HEK293 (cell line): ENCODE measurements around the gene TIGAR.

Source experiments
- EGR2 ChIP-seq: fragments of 450-650 bp; formaldehyde crosslinking; IDR thresholded peaks from 2 replicates; pipeline ENCODE4 v1.5.1; 2016; ENCODE audit warnings: low read depth, missing biosample characterization, missing genetic modification characterization
- GLI4 ChIP-seq: fragments of 450-650 bp; formaldehyde crosslinking; IDR thresholded peaks from 2 replicates; pipeline ENCODE4 v1.5.1; 2016; ENCODE audit warnings: missing biosample characterization, missing genetic modification characterization
- HOXD13 ChIP-seq: sonication (generic); formaldehyde crosslinking; IDR thresholded peaks from 2 replicates; pipeline ENCODE4 v1.8.0; 2022; ENCODE audit warnings: missing genetic modification reagents, borderline replicate concordance
- MYNN ChIP-seq: fragments of 450-650 bp; formaldehyde crosslinking; IDR thresholded peaks from 2 replicates; pipeline ENCODE4 v1.5.1; 2016; ENCODE audit warnings: missing biosample characterization, missing genetic modification characterization, borderline replicate concordance
- OVOL3 ChIP-seq: fragments of 450-650 bp; formaldehyde crosslinking; IDR thresholded peaks from 2 replicates; pipeline ENCODE4 v1.5.1; 2016; ENCODE audit warnings: missing biosample characterization, missing genetic modification characterization
- SP7 ChIP-seq: fragments of 450-650 bp; formaldehyde crosslinking; IDR thresholded peaks from 2 replicates; pipeline ENCODE4 v1.5.1; 2016; ENCODE audit warnings: missing biosample characterization, missing genetic modification characterization
- TRIM28 ChIP-seq: IDR thresholded peaks from 2 replicates; pipeline ENCODE4 v1.6.1; 2011; ENCODE audit warnings: low read length, control low read depth, borderline replicate concordance
- ZBTB8A ChIP-seq: fragments of 450-650 bp; formaldehyde crosslinking; IDR thresholded peaks from 2 replicates; pipeline ENCODE4 v1.5.1; 2016; ENCODE audit warnings: missing biosample characterization, missing genetic modification characterization
- ZFP3 ChIP-seq: fragments of 450-650 bp; formaldehyde crosslinking; IDR thresholded peaks from 2 replicates; pipeline ENCODE4 v1.5.1; 2016; ENCODE audit warnings: low read depth, missing biosample characterization, missing genetic modification characterization
- ZNF138 ChIP-seq: fragments of 450-650 bp; formaldehyde crosslinking; IDR thresholded peaks from 2 replicates; pipeline ENCODE4 v1.5.1; 2016; ENCODE audit warnings: missing biosample characterization, missing genetic modification characterization, borderline replicate concordance
- ZNF2 ChIP-seq: fragments of 450-650 bp; formaldehyde crosslinking; IDR thresholded peaks from 2 replicates; pipeline ENCODE4 v1.5.1; 2016; ENCODE audit warnings: missing biosample characterization, missing genetic modification characterization
- ZNF202 ChIP-seq: fragments of 450-650 bp; formaldehyde crosslinking; IDR thresholded peaks from 2 replicates; pipeline ENCODE4 v1.5.1; 2016; ENCODE audit warnings: missing biosample characterization, missing genetic modification characterization, borderline replicate concordance
- ZNF211 ChIP-seq: fragments of 450-650 bp; formaldehyde crosslinking; IDR thresholded peaks from 2 replicates; pipeline ENCODE4 v1.5.1; 2016; ENCODE audit warnings: low read depth, missing biosample characterization, missing genetic modification characterization
- ZNF23 ChIP-seq: fragments of 450-650 bp; formaldehyde crosslinking; IDR thresholded peaks from 2 replicates; pipeline ENCODE4 v1.5.1; 2016; ENCODE audit warnings: missing biosample characterization, missing genetic modification characterization, borderline replicate concordance
- ZNF24 ChIP-seq: fragments of 450-650 bp; formaldehyde crosslinking; IDR thresholded peaks from 2 replicates; pipeline ENCODE4 v1.5.1; 2016; ENCODE audit warnings: missing biosample characterization, missing genetic modification characterization
- ZNF48 ChIP-seq: fragments of 450-650 bp; formaldehyde crosslinking; IDR thresholded peaks from 2 replicates; pipeline ENCODE4 v1.5.1; 2016; ENCODE audit warnings: missing biosample characterization, missing genetic modification characterization
- ZNF558 ChIP-seq: fragments of 450-650 bp; formaldehyde crosslinking; IDR thresholded peaks from 2 replicates; pipeline ENCODE4 v1.5.1; 2016; ENCODE audit warnings: missing biosample characterization, missing genetic modification characterization
- ZNF654 ChIP-seq: fragments of 450-650 bp; formaldehyde crosslinking; IDR thresholded peaks from 2 replicates; pipeline ENCODE4 v1.5.1; 2016; ENCODE audit warnings: low read depth, missing biosample characterization, missing genetic modification characterization
- ZNF660 ChIP-seq: fragments of 450-650 bp; IDR thresholded peaks from 2 replicates; pipeline ENCODE4 v1.5.1; 2018; ENCODE audit warnings: missing biosample characterization, mild to moderate bottlenecking, missing genetic modification characterization
- ZNF76 ChIP-seq: fragments of 450-650 bp; formaldehyde crosslinking; IDR thresholded peaks from 2 replicates; pipeline ENCODE4; 2016; ENCODE audit warnings: low read depth, missing biosample characterization, missing genetic modification characterization, borderline replicate concordance
- ZNF768 ChIP-seq: fragments of 450-650 bp; formaldehyde crosslinking; IDR thresholded peaks from 2 replicates; pipeline ENCODE4 v1.5.1; 2018; ENCODE audit warnings: missing biosample characterization, mild to moderate bottlenecking, missing genetic modification characterization
- ZNF791 ChIP-seq: fragments of 450-650 bp; formaldehyde crosslinking; IDR thresholded peaks from 2 replicates; pipeline ENCODE4 v1.5.1; 2016; ENCODE audit warnings: missing biosample characterization, missing genetic modification characterization
- TF ChIP-seq, protein P1 (sequence below): fragments of 450-650 bp; formaldehyde crosslinking; IDR thresholded peaks from 2 replicates; pipeline ENCODE4 v1.5.1; 2016; ENCODE audit warnings: missing biosample characterization, missing genetic modification characterization, low read depth
- TF ChIP-seq, protein P2 (sequence below): fragments of 450-650 bp; formaldehyde crosslinking; IDR thresholded peaks from 2 replicates; pipeline ENCODE4 v1.5.1; 2016; ENCODE audit warnings: missing biosample characterization, missing genetic modification characterization
- TF ChIP-seq, protein P3 (sequence below): fragments of 450-650 bp; formaldehyde crosslinking; IDR thresholded peaks from 2 replicates; pipeline ENCODE4 v1.5.1; 2016; ENCODE audit warnings: missing biosample characterization, missing genetic modification characterization
- TF ChIP-seq, protein P4 (sequence below): fragments of 450-650 bp; formaldehyde crosslinking; IDR thresholded peaks from 2 replicates; pipeline ENCODE4 v1.5.1; 2016; ENCODE audit warnings: missing biosample characterization, missing genetic modification characterization
- TF ChIP-seq, protein P5 (sequence below): fragments of 450-650 bp; formaldehyde crosslinking; IDR thresholded peaks from 2 replicates; pipeline ENCODE4 v1.5.0; 2017; ENCODE audit warnings: missing biosample characterization, missing genetic modification characterization, borderline replicate concordance
- TF ChIP-seq, protein P6 (sequence below): fragments of 450-650 bp; formaldehyde crosslinking; IDR thresholded peaks from 2 replicates; pipeline ENCODE4 v1.5.1; 2016; ENCODE audit warnings: missing biosample characterization, missing genetic modification characterization

Gene TIGAR

DNA sequence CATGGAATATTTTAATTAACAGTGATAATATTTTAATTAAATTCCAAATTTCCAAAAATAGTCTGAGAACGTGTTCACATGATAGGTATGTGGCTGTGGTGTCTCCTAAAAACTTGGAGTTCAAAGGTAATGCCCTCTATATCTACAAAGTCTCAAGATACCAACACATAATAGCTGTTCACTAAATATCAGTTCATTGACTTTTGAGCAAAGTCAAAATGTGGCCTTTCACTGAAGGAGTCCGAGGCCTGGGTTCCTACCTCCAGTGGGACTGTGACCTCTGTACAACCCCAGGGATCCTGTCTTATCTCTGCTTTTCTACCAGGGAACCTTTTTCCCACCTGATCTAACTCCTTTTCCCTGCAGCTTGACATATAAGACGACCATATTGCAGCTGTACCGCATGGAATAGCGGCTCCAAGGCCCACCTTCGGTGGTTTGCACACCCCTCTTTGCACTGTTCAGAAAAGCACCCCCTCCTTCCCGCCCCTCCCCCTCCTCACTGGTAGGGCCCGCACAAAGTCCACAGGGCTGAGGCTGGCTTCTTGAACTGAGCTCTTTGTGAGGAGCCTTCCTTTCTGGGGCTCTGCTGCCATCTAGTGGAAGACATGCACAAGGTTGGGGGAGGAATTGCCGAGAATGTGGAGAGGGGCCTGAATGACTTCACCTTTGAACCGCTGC, 44.3 kb upstream of the TIGAR start (continued):
- TF ChIP-seq ZNF202 (tag by site-specific recombination) (no peak), ZNF24 (tag by site-specific recombination) (peak; percentile 88), ZNF76 (tag by site-specific recombination) (0 out of 2 replicates have a peak, but pooled peaks have one; percentile 31), MYNN (tag by site-specific recombination) (no peak), ZFP3 (no peak), GLI4 (no peak), ZBTB8A (peak; percentile 65), ZNF211 (tag by site-specific recombination) (no peak), ZNF558 (peak; percentile 45; the same call in 1 of the 2 replicates), EGR2 (tag by site-specific recombination) (0 out of 2 replicates have a peak, but pooled peaks have one; percentile 14), ZNF791 (tag by site-specific recombination) (no peak), ZNF23 (tag by site-specific recombination) (no peak), ZNF48 (tag by site-specific recombination) (no peak), ZNF654 (tag by site-specific recombination) (peak; percentile 98), TRIM28 (no peak), ZNF2 (0 out of 2 replicates have a peak, but pooled peaks have one; percentile 54), ZNF768 (tag by site-specific recombination) (no peak), SP7 (tag by site-specific recombination) (peak; percentile 79), ZNF660 (tag by site-specific recombination) (peak; percentile 96), ZNF138 (tag by site-specific recombination) (no peak), OVOL3 (tag by site-specific recombination) (no peak), HOXD13 (no peak)
- TF ChIP-seq, protein P1, sequence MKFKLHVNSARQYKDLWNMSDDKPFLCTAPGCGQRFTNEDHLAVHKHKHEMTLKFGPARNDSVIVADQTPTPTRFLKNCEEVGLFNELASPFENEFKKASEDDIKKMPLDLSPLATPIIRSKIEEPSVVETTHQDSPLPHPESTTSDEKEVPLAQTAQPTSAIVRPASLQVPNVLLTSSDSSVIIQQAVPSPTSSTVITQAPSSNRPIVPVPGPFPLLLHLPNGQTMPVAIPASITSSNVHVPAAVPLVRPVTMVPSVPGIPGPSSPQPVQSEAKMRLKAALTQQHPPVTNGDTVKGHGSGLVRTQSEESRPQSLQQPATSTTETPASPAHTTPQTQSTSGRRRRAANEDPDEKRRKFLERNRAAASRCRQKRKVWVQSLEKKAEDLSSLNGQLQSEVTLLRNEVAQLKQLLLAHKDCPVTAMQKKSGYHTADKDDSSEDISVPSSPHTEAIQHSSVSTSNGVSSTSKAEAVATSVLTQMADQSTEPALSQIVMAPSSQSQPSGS: peak; percentile 75; the same call in 1 of the 2 replicates
- TF ChIP-seq, protein P2, sequence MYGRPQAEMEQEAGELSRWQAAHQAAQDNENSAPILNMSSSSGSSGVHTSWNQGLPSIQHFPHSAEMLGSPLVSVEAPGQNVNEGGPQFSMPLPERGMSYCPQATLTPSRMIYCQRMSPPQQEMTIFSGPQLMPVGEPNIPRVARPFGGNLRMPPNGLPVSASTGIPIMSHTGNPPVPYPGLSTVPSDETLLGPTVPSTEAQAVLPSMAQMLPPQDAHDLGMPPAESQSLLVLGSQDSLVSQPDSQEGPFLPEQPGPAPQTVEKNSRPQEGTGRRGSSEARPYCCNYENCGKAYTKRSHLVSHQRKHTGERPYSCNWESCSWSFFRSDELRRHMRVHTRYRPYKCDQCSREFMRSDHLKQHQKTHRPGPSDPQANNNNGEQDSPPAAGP (tag by site-specific recombination): peak; percentile 76
- TF ChIP-seq, protein P3, sequence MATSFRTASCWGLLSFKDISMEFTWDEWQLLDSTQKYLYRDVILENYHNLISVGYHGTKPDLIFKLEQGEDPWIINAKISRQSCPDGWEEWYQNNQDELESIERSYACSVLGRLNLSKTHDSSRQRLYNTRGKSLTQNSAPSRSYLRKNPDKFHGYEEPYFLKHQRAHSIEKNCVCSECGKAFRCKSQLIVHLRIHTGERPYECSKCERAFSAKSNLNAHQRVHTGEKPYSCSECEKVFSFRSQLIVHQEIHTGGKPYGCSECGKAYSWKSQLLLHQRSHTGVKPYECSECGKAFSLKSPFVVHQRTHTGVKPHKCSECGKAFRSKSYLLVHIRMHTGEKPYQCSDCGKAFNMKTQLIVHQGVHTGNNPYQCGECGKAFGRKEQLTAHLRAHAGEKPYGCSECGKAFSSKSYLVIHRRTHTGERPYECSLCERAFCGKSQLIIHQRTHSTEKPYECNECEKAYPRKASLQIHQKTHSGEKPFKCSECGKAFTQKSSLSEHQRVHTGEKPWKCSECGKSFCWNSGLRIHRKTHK (tag by site-specific recombination): no peak
- TF ChIP-seq, protein P4, sequence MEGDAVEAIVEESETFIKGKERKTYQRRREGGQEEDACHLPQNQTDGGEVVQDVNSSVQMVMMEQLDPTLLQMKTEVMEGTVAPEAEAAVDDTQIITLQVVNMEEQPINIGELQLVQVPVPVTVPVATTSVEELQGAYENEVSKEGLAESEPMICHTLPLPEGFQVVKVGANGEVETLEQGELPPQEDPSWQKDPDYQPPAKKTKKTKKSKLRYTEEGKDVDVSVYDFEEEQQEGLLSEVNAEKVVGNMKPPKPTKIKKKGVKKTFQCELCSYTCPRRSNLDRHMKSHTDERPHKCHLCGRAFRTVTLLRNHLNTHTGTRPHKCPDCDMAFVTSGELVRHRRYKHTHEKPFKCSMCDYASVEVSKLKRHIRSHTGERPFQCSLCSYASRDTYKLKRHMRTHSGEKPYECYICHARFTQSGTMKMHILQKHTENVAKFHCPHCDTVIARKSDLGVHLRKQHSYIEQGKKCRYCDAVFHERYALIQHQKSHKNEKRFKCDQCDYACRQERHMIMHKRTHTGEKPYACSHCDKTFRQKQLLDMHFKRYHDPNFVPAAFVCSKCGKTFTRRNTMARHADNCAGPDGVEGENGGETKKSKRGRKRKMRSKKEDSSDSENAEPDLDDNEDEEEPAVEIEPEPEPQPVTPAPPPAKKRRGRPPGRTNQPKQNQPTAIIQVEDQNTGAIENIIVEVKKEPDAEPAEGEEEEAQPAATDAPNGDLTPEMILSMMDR (tag by site-specific recombination): peak; percentile 87
- TF ChIP-seq, protein P5, sequence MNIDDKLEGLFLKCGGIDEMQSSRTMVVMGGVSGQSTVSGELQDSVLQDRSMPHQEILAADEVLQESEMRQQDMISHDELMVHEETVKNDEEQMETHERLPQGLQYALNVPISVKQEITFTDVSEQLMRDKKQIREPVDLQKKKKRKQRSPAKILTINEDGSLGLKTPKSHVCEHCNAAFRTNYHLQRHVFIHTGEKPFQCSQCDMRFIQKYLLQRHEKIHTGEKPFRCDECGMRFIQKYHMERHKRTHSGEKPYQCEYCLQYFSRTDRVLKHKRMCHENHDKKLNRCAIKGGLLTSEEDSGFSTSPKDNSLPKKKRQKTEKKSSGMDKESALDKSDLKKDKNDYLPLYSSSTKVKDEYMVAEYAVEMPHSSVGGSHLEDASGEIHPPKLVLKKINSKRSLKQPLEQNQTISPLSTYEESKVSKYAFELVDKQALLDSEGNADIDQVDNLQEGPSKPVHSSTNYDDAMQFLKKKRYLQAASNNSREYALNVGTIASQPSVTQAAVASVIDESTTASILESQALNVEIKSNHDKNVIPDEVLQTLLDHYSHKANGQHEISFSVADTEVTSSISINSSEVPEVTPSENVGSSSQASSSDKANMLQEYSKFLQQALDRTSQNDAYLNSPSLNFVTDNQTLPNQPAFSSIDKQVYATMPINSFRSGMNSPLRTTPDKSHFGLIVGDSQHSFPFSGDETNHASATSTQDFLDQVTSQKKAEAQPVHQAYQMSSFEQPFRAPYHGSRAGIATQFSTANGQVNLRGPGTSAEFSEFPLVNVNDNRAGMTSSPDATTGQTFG: no peak
- TF ChIP-seq, protein P6, sequence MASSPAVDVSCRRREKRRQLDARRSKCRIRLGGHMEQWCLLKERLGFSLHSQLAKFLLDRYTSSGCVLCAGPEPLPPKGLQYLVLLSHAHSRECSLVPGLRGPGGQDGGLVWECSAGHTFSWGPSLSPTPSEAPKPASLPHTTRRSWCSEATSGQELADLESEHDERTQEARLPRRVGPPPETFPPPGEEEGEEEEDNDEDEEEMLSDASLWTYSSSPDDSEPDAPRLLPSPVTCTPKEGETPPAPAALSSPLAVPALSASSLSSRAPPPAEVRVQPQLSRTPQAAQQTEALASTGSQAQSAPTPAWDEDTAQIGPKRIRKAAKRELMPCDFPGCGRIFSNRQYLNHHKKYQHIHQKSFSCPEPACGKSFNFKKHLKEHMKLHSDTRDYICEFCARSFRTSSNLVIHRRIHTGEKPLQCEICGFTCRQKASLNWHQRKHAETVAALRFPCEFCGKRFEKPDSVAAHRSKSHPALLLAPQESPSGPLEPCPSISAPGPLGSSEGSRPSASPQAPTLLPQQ (tag by site-specific recombination): peak; percentile 96
